Activated CD4-positive, CD25-positive, alpha-beta regulatory T cell (primary cell): ENCODE data around the gene CDH4.

Source experiments
- DNase-seq, 4 experiments: peaks; one replicate each; lab custom pipeline; 2025; lab: John Stamatoyannopoulos, UW

CDH4 gene

DNA sequence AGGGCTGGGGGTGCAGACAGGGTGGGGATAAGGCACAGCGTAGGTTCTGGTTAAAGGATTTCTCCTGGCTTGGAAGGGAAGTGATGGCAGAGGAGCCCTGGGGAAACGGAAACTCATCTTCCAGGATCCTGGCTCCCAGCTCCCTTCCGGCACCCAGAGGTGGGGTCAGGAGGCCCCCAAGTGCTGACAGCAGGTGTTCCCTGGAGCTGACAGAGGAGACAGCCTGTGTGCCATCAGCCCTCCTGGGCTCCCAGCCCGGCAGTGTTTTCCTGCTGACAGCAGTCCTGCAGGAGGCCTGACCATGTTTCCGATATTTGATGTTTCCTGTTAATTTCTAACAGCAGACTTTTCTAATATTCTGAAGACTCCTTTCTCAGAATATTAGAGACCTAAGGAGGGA is 536.3 kb downstream of the CDH4 start:
- DNase-seq = no peak

DNA sequence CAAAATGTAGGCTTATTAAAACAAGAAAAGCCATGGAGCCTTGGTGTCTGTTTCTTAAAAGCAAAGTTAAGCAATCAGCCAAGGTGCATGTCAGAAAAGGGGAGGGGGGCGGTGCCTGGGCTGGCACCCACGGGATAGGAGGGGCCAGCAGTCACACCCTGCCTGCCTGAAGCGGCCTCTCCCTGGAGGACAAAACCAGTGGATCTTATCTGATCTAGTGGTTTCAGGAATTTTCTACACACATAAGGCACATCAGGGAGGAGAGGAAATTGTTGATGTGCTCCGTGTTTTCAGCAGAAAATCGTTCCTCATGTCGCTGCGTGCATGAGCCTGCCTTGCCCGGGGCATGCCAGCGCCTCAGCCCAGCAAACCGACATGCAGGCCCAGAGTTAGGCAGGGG is 537.3 kb downstream of the CDH4 start:
- DNase-seq = no peak

DNA sequence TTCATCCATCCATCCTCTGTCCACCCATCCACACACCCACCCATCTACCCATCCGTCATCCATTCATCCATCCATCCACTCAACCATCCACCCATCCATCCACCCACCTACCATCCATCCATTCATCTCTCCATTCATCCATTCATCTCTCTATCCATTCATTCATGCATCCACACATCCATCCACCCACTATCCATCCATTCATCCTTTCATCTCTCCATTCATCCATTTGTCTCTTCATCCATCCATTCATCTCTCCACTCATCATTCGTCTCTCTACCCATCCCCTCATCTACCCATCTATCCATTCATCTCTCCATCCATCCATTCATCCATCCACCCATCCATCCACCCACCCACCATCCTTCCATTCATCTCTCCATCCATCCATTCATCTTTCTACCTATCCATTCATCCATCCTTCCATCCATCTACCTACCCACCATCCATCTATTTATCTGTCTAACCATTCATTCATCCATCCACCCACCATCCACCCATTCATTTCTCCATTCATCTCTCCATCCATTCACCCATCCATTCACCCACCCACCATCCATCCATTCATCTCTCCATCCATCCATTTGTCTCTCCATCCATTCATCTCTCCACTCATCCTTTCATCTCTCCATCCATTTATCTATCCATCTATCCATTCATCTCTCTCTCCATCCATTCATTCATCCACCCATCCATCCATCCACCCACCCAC is 538.2 kb downstream of the CDH4 start:
- no peak for DNase-seq

DNA sequence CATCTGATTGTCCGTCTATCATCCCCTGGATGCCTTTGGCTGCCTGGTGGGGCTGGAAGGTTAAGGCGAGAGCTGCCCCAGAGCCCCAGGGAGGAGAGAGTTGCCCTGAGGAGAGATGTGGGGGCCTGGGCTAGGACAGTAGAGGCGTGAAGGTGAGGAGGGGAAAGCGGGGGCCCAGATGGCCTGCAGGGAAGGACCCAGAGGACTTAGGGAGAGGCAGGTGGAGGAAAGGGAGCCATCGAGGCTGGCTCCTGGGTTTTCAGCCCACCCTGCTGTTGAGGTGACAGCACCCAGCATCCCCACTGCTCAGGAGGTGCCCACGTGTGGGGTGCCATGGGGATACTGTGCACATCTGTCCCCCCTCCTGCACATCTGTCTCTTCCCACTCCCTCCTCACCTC is 539.9 kb downstream of the CDH4 start:
- DNase-seq = no peak

DNA sequence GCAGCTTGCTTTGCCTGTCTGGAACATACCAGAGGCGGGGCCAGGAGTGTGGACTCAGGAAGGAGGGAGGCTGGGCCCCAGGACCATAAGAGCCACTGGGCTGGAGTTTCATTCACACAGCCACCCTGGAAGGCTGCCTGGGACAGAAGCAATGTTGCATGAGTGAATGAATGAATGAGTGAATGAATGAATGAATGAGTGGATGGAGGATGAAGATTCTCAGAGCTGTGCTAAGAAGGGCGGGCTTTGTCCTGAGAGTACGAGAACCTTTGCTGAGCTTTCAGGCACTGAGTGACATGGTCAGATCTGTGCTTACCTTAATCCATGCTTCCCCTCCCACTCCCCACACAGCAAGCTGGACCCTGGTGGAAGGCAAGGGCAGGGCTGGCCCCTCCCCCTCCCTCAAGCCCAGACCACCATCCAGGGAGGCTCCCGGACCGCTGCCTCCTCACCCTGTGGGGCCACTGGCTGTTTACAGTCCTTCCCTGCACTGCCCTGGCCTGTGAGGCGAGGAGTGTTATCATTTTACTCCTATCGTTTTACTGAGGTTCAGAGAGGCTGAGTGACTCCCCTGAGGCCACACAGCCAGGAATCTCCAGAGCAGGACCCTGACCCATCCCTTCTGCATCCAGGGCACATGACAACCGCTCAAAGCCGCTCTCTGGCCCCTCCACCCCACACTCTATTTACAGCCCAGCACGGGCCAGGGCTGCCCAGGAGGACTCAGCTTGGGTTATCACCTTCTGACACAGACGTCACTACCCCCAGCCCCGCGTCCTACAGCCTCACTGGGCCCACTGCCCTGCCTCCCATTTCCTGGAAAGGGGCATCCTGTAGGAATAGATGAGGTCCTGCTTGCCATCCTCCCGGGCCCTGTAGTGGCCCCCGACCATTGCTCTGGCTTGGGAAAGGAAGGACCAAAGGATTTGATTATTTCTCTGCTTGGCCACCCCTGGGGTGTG is 543.9 kb downstream of the CDH4 start:
- no peak for DNase-seq

DNA sequence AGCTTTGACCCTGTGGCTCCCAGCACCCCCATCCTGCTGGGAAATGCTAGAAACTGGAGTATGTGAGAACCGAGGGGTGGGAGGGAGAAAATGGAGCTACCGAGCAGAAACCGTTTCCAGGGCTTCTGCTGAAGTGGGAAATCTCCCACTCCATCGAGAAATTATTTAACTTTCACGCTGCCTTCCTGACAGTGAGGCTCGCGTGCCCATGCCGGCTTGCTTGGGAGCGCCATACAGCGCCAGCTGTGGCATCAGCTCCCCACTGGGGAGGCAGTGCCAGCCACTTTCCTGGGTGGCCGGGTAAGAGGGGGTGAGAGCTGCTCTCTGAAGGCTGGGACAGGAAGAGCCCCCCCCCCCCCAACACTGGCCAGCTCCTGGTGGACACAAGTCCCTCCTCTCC is 544.7 kb downstream of the CDH4 start:
- DNase-seq = no peak

DNA sequence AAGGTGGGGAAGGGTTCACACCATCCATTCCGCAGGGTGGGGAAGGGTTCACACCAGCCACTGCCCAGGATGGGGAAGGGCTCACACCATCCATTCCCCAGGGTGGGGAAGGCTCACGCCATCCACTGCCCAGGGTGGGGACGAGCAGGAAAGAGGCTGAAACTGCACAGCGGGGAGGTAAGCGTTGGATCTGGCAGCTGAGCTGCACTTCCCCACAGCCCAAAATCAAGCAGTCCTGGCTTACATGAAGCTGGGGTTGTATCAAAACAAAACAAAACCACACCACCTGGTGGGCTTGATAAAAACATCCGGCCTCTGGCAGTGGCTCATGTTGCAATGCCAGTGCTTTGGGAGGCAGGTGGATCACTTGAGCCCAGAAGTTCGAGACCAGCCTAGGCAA is 545.1 kb downstream of the CDH4 start:
- no peak for DNase-seq

DNA sequence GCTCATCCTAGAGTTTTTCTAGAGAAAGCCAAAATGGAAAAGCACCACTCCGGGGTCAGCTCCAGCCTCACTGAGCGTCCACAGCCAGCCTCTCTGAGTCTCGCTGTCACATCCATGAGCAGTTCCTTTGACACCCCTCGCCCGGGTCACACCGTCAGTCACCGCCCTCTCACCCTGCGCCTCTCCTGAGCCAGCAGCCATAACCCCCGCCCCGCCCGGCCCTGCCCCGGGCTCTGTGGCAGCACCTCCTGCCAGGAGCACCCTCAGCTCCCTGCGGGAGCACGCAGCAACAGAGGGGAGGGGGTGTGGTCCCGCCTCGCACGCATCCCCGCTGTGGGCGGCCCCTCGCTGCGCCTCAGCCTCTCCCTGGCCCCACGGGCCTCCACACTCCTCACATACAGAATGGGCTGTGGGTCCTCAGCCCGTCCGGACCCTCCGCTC is 545.9 kb downstream of the CDH4 start:
- DNase-seq = no peak

DNA sequence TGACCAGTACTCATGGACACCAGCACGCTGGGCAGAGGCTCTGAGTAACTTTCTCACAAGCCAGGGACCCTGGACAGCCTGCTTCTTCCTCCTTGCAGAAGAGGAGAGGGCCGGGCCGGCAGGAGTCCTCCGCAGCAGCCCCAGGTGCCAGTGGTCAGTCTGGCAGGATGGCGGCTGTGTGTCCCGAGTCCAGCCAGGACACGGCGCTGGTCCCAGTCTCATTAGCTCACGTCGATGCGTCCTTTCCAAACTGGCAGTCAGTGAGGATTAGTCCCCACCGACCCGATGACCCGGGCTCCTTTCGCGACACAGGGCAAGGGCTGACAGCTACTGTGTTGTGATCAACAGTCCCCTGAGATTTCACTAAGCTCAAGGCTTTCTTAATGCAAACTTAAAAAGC is 546.6 kb downstream of the CDH4 start:
- no peak for DNase-seq

DNA sequence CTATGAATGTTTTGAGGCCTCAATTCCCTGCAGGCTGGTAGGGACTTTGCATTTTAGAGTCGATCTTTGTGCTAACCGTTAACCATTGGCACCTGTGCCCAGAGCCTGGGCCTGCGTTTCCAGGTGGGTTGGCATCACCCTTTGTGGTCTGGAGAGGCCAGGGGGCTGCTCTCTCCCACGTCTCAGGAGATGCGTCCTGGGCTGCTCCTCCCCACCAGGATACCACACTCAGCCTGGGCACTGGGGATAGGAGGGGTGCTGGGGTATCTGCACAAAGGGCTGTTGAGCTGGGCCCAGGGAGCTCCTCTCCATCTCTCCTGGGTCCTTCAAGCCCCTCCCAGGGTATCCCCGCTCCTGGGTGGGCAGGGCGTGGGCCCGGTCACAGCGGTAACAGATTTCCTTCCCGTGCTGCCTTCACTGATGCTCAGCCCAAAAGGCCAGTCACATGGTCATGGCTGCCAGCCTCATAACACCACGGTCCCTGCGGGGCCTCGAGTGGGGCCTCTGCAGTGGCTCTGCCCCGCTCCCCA is 547.4 kb downstream of the CDH4 start:
- DNase-seq = no peak

DNA sequence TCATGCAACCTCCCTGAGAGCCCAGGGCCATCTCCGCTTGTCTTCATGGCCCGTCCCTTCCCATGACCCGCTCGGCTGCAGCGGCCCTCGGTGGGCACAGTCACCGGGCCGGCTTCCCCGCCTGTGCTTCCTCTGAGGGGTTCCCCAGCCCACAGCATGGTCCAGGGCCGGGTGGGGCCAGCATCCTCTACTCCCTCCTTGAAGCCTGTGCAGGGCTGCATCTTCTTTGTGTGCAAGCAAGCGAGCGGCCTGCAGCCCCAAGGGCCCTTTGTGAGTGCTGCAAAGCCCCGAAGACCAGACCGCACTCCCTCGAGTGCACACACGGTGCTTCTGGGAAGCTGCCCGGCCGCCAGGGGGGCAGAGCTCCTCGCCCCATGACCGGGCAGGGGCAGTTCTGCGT is 547.9 kb downstream of the CDH4 start:
- DNase-seq = no peak

DNA sequence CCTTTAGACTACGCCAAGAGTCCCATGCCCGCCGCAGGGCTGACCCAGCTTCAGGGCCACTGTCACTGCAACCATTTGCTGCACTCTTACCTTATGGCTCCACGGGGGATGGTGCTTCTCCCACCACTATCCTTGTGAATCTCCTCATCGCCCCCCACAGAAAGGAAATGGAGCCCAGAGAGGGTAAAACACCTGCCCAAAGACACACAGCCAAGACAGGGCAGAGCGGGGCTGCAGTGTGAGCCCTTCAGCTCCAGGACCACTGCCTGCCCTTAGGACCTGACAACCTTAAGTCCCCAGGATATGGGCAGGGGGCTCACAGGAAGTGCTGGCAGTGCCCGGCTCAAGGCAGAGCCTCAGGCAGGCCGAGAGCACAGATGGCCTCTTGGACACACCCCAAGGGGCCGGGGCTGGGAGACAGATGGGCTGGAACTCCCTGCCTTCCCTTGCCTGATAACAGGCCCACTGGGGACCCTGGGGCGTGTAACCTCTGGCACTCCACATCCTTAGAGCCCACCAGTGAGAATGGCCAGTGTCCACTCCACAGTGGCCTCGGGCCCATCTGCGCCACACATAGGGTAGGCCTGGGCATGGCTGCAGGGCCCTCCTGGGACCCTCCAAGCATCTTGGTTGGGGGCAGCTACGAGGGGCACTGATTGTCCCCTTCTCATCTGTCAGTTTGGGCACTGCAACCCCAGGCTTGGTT is 548.5 kb downstream of the CDH4 start:
- no peak for DNase-seq

DNA sequence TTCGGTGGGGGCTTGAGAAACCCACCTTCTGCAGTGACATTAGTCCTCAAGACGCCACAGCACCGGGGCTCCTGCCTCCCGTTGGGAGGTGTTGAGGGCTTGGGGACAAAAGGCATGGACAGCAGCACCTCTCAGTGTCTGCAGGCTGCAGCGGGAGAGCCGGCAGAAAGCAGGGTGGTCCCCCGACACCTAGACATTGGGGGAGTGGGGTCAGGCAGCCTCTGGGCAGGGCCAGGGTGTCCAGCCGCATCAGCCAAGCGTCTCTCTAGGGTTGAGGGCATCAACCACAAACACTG is 549.0 kb downstream of the CDH4 start:
- DNase-seq = no peak

DNA sequence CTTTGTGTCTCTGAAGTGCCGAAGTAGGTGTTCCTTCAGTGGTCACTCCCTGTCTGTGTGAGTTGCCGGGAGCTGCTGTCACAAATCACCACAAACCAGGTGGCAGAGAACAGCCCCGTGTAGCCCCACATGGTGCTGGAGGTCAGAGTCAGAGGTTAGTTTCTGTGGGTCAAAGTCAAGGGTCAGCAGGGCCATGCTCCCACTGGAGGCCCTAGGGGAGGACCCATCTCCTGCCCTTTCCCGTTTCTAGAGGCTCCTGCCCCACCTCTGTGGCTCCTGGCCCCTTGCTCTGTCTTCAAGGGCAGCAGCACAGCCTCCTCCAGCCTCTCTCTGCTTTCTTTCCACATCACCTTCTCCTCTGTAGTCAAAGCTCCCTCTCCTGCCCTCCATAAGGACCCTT is 549.4 kb downstream of the CDH4 start:
- no peak for DNase-seq

DNA sequence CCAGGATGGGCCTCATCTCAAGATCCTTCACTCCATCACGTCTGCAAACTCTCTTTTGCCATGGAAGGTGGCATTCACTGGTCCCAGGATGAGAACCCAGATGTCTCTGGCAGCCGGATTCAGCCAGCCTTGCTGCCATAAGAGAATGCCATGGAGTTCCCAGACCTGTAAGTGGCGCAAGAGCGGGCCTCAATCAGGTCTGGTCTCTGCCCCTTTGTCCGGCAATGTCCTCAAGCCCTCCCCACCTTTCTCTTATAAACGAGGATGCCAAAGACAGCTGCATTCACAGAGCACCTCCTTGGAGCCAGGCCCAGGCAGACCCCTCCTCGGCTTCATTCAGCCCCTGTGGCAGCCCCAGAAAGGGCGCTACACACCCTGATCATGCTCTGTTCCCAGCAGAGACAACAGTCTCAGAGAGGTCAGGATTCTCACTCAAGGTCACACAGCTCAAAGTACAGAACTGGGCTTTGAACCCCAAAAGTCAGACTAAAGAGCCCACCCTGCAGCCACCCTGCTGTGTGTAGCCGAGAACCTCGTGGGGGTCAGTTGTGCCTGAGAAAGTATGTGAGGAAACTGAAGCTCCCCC is 549.9 kb downstream of the CDH4 start:
- DNase-seq = no peak

DNA sequence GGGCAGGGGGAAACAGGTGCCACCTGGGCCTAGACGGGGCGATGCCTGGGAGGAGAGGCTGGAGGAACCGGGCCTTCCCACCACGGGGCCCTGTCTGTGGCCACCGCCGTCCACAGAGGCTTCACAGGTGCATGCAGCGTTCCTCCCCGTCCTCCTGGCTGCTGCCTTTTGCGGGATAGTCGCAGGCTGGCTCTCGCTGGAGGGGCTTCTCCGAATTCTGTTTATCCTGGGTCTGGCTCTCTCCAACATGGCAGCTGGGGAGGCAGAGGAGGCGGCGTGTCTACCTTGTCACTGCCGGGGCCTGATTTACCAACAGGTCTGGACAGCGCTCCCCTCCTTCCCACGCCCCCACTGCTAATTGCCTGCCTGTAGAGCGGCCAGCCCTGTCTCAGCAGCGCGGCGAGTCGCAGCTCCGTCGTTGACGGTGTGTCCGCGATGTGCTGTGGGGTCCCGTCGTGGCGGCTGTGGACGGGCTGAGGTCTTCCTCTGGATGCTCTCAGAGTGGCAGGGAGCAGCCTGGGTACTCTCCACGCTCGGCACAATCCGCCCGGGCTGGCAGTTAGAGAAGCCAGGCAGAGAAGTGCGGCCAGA is 550.8 kb downstream of the CDH4 start:
- DNase-seq = no peak

DNA sequence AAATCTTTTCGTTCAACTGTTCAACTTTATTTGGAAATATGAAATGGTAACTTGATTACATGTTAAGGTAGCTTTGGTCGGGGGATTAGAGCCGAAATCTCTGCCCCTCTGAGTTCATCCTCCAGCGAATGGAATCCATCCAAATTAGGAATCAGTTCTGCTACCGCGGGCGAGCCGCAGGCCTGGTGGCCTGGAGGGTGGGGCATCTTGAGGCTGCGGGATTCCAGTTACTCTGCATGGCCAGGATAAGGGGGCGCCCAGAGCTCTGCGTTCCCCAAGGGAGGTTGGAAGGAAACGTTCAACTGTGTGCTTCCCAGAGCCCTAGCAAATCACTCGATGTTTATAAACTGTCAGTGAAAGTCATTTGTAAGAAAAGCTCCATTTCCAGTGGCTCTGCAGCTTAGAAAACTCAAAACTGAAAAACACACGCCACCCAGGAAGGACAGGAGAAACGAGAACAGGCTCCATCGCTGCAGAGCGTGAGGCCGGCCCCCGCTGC is 551.4 kb downstream of the CDH4 start:
- DNase-seq = no peak

DNA sequence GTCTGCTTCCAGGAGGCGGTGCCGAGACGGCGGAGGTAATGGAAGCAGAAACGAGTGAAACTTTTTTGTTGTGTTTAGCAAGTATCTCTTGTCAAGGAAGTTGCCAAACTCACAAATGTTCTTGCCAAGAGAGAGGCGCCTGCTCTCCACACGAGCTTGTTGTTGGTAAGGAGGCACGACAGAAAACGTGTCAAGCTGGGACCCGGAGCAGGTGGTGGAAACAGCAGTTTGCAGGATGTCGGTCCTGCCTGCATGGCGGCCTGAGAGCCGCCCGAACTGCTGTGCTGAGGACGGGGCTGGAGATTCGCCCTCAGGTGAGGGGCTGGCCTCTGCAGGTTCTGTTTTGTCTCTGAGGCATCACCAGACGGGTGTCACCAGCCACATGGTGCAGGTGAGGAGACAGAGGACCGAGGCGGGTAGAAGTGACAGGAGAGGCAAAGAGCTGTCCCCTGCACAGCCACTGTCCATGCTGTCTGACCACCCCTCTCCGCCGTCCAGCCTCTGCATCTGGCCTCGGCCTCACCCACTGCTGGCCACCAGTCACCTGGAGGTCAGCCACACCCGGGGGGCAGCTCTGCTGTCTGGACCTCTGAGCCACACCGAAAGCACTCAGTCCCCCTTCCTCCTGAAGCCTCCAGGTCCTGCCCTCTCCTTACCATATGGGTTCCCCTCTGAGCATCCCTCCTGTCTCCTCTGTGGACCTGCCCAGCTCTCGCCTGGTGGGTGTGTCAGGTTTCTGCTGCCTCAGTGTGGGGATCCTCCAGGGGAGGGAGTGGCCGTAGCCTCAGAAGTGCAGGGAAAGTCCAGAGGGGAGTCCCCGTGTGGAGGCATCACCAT is 552.1 kb downstream of the CDH4 start:
- no peak for DNase-seq

DNA sequence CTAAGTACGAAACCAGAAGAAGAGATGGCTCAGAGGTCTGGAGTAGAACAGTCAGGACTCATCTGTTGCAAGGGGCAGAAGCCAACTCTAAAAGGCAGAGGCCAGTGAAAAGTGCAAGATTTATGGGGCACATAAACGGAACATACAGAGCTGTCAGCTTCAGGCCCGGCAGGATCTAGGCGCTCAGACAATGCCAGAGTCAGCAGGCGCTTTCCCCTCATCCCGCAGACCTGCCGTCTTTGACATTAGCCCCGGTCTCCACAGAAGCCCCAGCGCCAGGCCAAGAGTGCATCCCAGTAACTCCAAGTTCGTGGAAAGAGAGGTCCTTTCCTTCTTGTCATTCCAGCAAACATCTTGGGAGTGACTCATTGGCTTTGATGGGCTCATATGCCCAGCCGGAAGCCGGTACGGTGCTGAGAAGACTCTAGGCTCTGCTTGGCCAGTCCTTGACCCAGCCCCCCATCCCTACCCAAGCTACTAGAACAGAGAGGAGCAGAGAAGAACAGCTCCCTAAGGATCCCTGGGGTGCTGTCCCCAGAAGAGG is 552.8 kb downstream of the CDH4 start:
- no peak for DNase-seq

DNA sequence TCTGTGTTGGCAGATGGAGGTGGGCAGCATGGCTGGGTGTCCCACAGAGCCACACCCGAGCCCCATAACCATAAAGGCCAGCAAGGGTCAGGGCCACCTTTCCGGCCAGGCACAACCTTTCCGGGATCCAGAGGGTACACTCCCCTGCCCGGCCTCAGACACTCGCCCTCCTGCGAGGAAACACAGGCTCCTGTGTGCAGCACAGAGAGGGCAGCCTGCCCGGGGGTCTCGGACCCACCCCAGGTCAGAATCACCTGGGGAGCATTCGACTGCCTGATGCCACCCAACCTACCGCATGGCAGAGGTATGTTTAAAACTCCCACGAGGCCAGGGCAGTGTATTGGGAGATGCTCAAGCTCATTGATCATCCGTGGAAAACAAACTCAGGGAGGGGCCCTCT is 553.3 kb downstream of the CDH4 start:
- DNase-seq = no peak

DNA sequence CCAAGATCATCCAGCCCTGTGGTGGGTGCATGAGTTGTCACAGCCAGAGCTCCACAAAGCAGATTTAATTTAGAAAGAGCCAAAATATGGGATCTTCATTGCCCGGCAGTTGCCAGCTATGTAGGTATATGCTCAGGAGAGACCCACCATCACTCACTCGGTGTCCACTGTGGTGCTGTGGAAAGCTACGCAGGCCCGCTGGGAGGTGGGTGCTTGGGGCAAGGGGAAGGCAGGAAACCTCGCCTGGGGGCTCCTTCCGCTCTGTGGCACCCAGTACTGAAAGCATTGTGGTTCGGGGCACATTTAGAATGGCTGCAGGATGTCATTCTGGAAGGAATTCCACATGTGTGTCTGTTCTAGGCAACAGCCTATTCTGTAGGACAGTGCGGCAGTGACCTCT is 553.7 kb downstream of the CDH4 start:
- no peak for DNase-seq
